ENCODE results near the gene MYO3B.
"Not testable (repeated sequence)": the region's sequence is repeated elsewhere in the genome, so short reads cannot be mapped to it uniquely, and the experiment has no call there.

The MYO3B gene

GRCh38 chr2:170466632-170467031 is 288.7 kb downstream of the MYO3B start:
- H3K4me2 ChIP-seq (ENCODE audit: low read depth, low read length) = no peak overlapping the region
- H3K79me2 ChIP-seq (ENCODE audit: low read length) = no peaks in the 10 kb centered on the region
- H3K27me3 ChIP-seq (replicated peaks; ENCODE audit: insufficient read depth, low read length) = no peaks in the 10 kb centered on the region
- no peak for DNase-seq
- H4K20me1 ChIP-seq (ENCODE audit: insufficient read depth, low read length) = no peaks in the 10 kb centered on the region
- H3F3A ChIP-seq (ENCODE audit: insufficient read depth, low read length) = no peaks in the 10 kb centered on the region
- H2AFZ ChIP-seq (ENCODE audit: low read length) = no peak overlapping the region
- no peak overlapping the region for H3K9ac ChIP-seq (ENCODE audit: low read length)
- H3K4me1 ChIP-seq (ENCODE audit: low read length) = no peaks in the 10 kb centered on the region
- H3K4me3 ChIP-seq (ENCODE audit: low read length) = no peak overlapping the region
- H3K9me3 ChIP-seq (replicated peaks; ENCODE audit: insufficient read depth, low read length) = no peaks in the 10 kb centered on the region
- no peaks in the 10 kb centered on the region for H3K36me3 ChIP-seq (replicated peaks; ENCODE audit: insufficient read depth, low read length)
- no peak overlapping the region for H3K27ac ChIP-seq (ENCODE audit: low read length)
- no peak for TF ChIP-seq EZH2 (optimal IDR thresholded peaks at IDR 0.05; ENCODE audit: low read depth, low read length)
- TF ChIP-seq CTCF (IDR thresholded peaks at IDR 0.05; ENCODE audit: low read length) = no peak
- TF ChIP-seq EZH2phosphoT487 (IDR thresholded peaks at IDR 0.05; ENCODE audit: low read length) = no peak
- H3K9me2 ChIP-seq (replicated peaks; ENCODE audit: insufficient read depth, low read length) = no peaks in the 10 kb centered on the region

GRCh38 chr2:170467568-170468422 is 289.8 kb downstream of the MYO3B start:
- Histone ChIP-seq H3K36me3 (replicated peaks; ENCODE audit: insufficient read depth, low read length) (no peaks in the 10 kb centered on the region), H3K27ac (ENCODE audit: low read length) (no peak overlapping the region), H3K4me1 (ENCODE audit: low read length) (no peaks in the 10 kb centered on the region), H3K27me3 (replicated peaks; ENCODE audit: insufficient read depth, low read length) (no peaks in the 10 kb centered on the region), H3K9me3 (replicated peaks; ENCODE audit: insufficient read depth, low read length) (no peaks in the 10 kb centered on the region), H3F3A (ENCODE audit: insufficient read depth, low read length) (no peaks in the 10 kb centered on the region), H3K79me2 (ENCODE audit: low read length) (no peaks in the 10 kb centered on the region), H4K20me1 (ENCODE audit: insufficient read depth, low read length) (no peaks in the 10 kb centered on the region), H3K4me3 (ENCODE audit: low read length) (no peak overlapping the region), H3K9me2 (replicated peaks; ENCODE audit: insufficient read depth, low read length) (no peaks in the 10 kb centered on the region), H3K9ac (ENCODE audit: low read length) (no peak overlapping the region), H3K4me2 (ENCODE audit: low read depth, low read length) (no peak overlapping the region), H2AFZ (ENCODE audit: low read length) (no peak overlapping the region)
- TF ChIP-seq CTCF (IDR thresholded peaks at IDR 0.05; ENCODE audit: low read length) = no peak
- TF ChIP-seq EZH2 (optimal IDR thresholded peaks at IDR 0.05; ENCODE audit: low read depth, low read length) = no peak
- no peak for TF ChIP-seq EZH2phosphoT487 (IDR thresholded peaks at IDR 0.05; ENCODE audit: low read length)
- peak; percentile 17 for DNase-seq

GRCh38 chr2:170468557-170468956 is 290.6 kb downstream of the MYO3B start:
- no peaks in the 10 kb centered on the region for H3K9me3 ChIP-seq (replicated peaks; ENCODE audit: insufficient read depth, low read length)
- H3F3A ChIP-seq (ENCODE audit: insufficient read depth, low read length) = no peaks in the 10 kb centered on the region
- H3K4me2 ChIP-seq (ENCODE audit: low read depth, low read length) = no peak overlapping the region
- H4K20me1 ChIP-seq (ENCODE audit: insufficient read depth, low read length) = no peaks in the 10 kb centered on the region
- no peak for DNase-seq
- no peaks in the 10 kb centered on the region for H3K36me3 ChIP-seq (replicated peaks; ENCODE audit: insufficient read depth, low read length)
- H3K79me2 ChIP-seq (ENCODE audit: low read length) = no peaks in the 10 kb centered on the region
- H3K4me1 ChIP-seq (ENCODE audit: low read length) = no peaks in the 10 kb centered on the region
- no peaks in the 10 kb centered on the region for H3K9me2 ChIP-seq (replicated peaks; ENCODE audit: insufficient read depth, low read length)
- no peak overlapping the region for H2AFZ ChIP-seq (ENCODE audit: low read length)
- H3K27ac ChIP-seq (ENCODE audit: low read length) = no peak overlapping the region
- H3K9ac ChIP-seq (ENCODE audit: low read length) = no peak overlapping the region
- no peak for TF ChIP-seq CTCF (IDR thresholded peaks at IDR 0.05; ENCODE audit: low read length)
- TF ChIP-seq EZH2phosphoT487 (IDR thresholded peaks at IDR 0.05; ENCODE audit: low read length) = no peak
- no peak for TF ChIP-seq EZH2 (optimal IDR thresholded peaks at IDR 0.05; ENCODE audit: low read depth, low read length)
- no peaks in the 10 kb centered on the region for H3K27me3 ChIP-seq (replicated peaks; ENCODE audit: insufficient read depth, low read length)
- H3K4me3 ChIP-seq (ENCODE audit: low read length) = no peak overlapping the region

- not testable (repeated sequence) for H3K36me3 ChIP-seq (replicated peaks; ENCODE audit: insufficient read depth, low read length); H3K9ac ChIP-seq (ENCODE audit: low read length); H3K4me3 ChIP-seq (ENCODE audit: low read length); H3K27me3 ChIP-seq (replicated peaks; ENCODE audit: insufficient read depth, low read length); DNase-seq; H3K9me2 ChIP-seq (replicated peaks; ENCODE audit: insufficient read depth, low read length); H2AFZ ChIP-seq (ENCODE audit: low read length); H3K9me3 ChIP-seq (replicated peaks; ENCODE audit: insufficient read depth, low read length); H3F3A ChIP-seq (ENCODE audit: insufficient read depth, low read length); H3K27ac ChIP-seq (ENCODE audit: low read length); H3K4me1 ChIP-seq (ENCODE audit: low read length); H3K79me2 ChIP-seq (ENCODE audit: low read length); H3K4me2 ChIP-seq (ENCODE audit: low read depth, low read length); H4K20me1 ChIP-seq (ENCODE audit: insufficient read depth, low read length)
These were observed 294.6 kb downstream of the MYO3B start for GRCh38 chr2:170472498-170472897.
